Measurements from ENCODE around the gene KRTAP1-1. TPM values are rescaled to one million over a fixed set of nuclear protein-coding genes. Genes with fewer than 3 reads are reported as not detected.
"Not testable (repeated sequence)": the region's sequence is repeated elsewhere in the genome, so short reads cannot be mapped to it uniquely, and the experiment has no call there.

KRTAP1-1 gene
- total RNA-seq, 1 experiment from 2014 or later, result not detected

- Histone ChIP-seq H3K4me1 (peaks cover 68% of the 10 kb centered on the region), H3K4me3 (no peak overlapping the region), H3K27me3 (no peaks in the 10 kb centered on the region), H3K36me3 (no peaks in the 10 kb centered on the region), H3K9me3 (replicated peaks) (no peaks in the 10 kb centered on the region), H3K27ac (no peak overlapping the region)
- no peak for DNase-seq
Observed at GRCh38 chr17:41063449-41063848, 22.2 kb upstream of the KRTAP1-1 start.

GRCh38 chr17:41061964-41062363, 20.7 kb upstream of the KRTAP1-1 start:
- Histone ChIP-seq H3K27me3 (no peaks in the 10 kb centered on the region), H3K4me3 (no peak overlapping the region), H3K27ac (peak overlapping the region; percentile 16; the same call in 1 of the 2 replicates), H3K4me1 (peaks cover 68% of the 10 kb centered on the region), H3K36me3 (no peaks in the 10 kb centered on the region), H3K9me3 (replicated peaks) (peaks cover 6% of the 10 kb centered on the region; the same call in 1 of the 2 replicates)
- no peak for DNase-seq

GRCh38 chr17:41060052-41060604, 18.9 kb upstream of the KRTAP1-1 start, which contains the start of gene KRTAP2-3:
KRTAP2-3 (minus strand) TSS chr17:41060114; CDS start chr17:41060050, 64 bp downstream.
- Histone ChIP-seq H3K36me3 (no peaks in the 10 kb centered on the region), H3K27ac (peak within 1 kb of the TSS; percentile 48), H3K4me3 (no peak within 1 kb of the TSS), H3K4me1 (peaks cover 56% of the 10 kb centered on the region), H3K9me3 (replicated peaks) (peaks cover 6% of the 10 kb centered on the region; the same call in 1 of the 2 replicates), H3K27me3 (no peaks in the 10 kb centered on the region)
- peak; percentile 33 to 48 for DNase-seq

- peak; percentile 9 to 30 for DNase-seq
- not testable (repeated sequence) for H3K36me3 ChIP-seq; H3K27me3 ChIP-seq; H3K4me3 ChIP-seq; H3K9me3 ChIP-seq (replicated peaks)
- peak overlapping the region; percentile 48 for H3K27ac ChIP-seq
- H3K4me1 ChIP-seq, result peaks cover 50% of the 10 kb centered on the region
Observed at GRCh38 chr17:41059276-41060051, 18.2 kb upstream of the KRTAP1-1 start.

- Histone ChIP-seq H3K27ac (no peak overlapping the region), H3K36me3 (no peaks in the 10 kb centered on the region), H3K27me3 (no peaks in the 10 kb centered on the region), H3K4me3 (no peak overlapping the region), H3K4me1 (peaks cover 42% of the 10 kb centered on the region), H3K9me3 (replicated peaks) (peaks cover 6% of the 10 kb centered on the region; the same call in 1 of the 2 replicates)
- no peak for DNase-seq
Observed at GRCh38 chr17:41058741-41059140, 17.5 kb upstream of the KRTAP1-1 start.

- no peak for DNase-seq
- Histone ChIP-seq H3K36me3 (no peaks in the 10 kb centered on the region), H3K27me3 (no peaks in the 10 kb centered on the region), H3K4me3 (no peak overlapping the region), H3K9me3 (replicated peaks) (peaks cover 6% of the 10 kb centered on the region; the same call in 1 of the 2 replicates), H3K27ac (no peak overlapping the region), H3K4me1 (peaks cover 36% of the 10 kb centered on the region)
Observed at GRCh38 chr17:41057547-41057946, 16.3 kb upstream of the KRTAP1-1 start.

- H3K36me3 ChIP-seq; H3K4me3 ChIP-seq; DNase-seq; H3K9me3 ChIP-seq (replicated peaks); H3K27ac ChIP-seq; H3K27me3 ChIP-seq: not testable (repeated sequence)
- H3K4me1 ChIP-seq, result peaks cover 14% of the 10 kb centered on the region
Observed at GRCh38 chr17:41055130-41055529, 13.9 kb upstream of the KRTAP1-1 start, which contains the start of gene KRTAP2-2. KRTAP2-2 (minus strand) TSS chr17:41055230; CDS start chr17:41055211, 19 bp downstream.

GRCh38 chr17:41054556-41054955, 13.3 kb upstream of the KRTAP1-1 start:
- not testable (repeated sequence) for H3K27ac ChIP-seq; DNase-seq; H3K4me3 ChIP-seq; H3K36me3 ChIP-seq; H3K9me3 ChIP-seq (replicated peaks); H3K27me3 ChIP-seq
- H3K4me1 ChIP-seq, result peaks cover 11% of the 10 kb centered on the region

GRCh38 chr17:41054025-41054424, 12.8 kb upstream of the KRTAP1-1 start:
- H3K4me3 ChIP-seq, result no peak overlapping the region
- H3K27ac ChIP-seq, result no peak overlapping the region
- no peaks in the 10 kb centered on the region for H3K27me3 ChIP-seq
- peaks cover 9% of the 10 kb centered on the region for H3K4me1 ChIP-seq
- peaks cover 6% of the 10 kb centered on the region; the same call in 1 of the 2 replicates for H3K9me3 ChIP-seq (replicated peaks)
- no peaks in the 10 kb centered on the region for H3K36me3 ChIP-seq
- DNase-seq, result no peak

GRCh38 chr17:41052566-41052965, 11.3 kb upstream of the KRTAP1-1 start:
- H3K27me3 ChIP-seq, result no peaks in the 10 kb centered on the region
- peaks cover 6% of the 10 kb centered on the region for H3K4me1 ChIP-seq
- H3K9me3 ChIP-seq (replicated peaks), result peaks cover 3% of the 10 kb centered on the region; the same call in 1 of the 2 replicates
- H3K36me3 ChIP-seq, result no peaks in the 10 kb centered on the region
- no peak overlapping the region for H3K4me3 ChIP-seq
- DNase-seq, result no peak
- no peak overlapping the region for H3K27ac ChIP-seq

- Histone ChIP-seq H3K27me3 (no peaks in the 10 kb centered on the region), H3K9me3 (replicated peaks) (no peaks in the 10 kb centered on the region), H3K4me1 (peaks cover 3% of the 10 kb centered on the region), H3K27ac (no peak overlapping the region), H3K36me3 (no peaks in the 10 kb centered on the region), H3K4me3 (no peak overlapping the region)
- DNase-seq, result no peak
Observed at GRCh38 chr17:41049110-41049509, 7.9 kb upstream of the KRTAP1-1 start.

- no peak for DNase-seq
- H3K4me1 ChIP-seq, result peaks cover 3% of the 10 kb centered on the region
- no peak overlapping the region for H3K4me3 ChIP-seq
- no peaks in the 10 kb centered on the region for H3K27me3 ChIP-seq
- H3K9me3 ChIP-seq (replicated peaks), result no peaks in the 10 kb centered on the region
- H3K36me3 ChIP-seq, result no peaks in the 10 kb centered on the region
- no peak overlapping the region for H3K27ac ChIP-seq
Observed at GRCh38 chr17:41048441-41048840, 7.2 kb upstream of the KRTAP1-1 start.

GRCh38 chr17:41046735-41047465, 5.7 kb upstream of the KRTAP1-1 start, which contains the start of gene KRTAP2-1:
KRTAP2-1 (minus strand) TSS chr17:41047316; CDS start chr17:41047267, 49 bp downstream.
- not testable (repeated sequence) for H3K27me3 ChIP-seq; H3K4me1 ChIP-seq; DNase-seq; H3K9me3 ChIP-seq (replicated peaks); H3K36me3 ChIP-seq; H3K4me3 ChIP-seq; H3K27ac ChIP-seq

GRCh38 chr17:41042953-41043352, 1.7 kb upstream of the KRTAP1-1 start:
- peaks cover 7% of the 10 kb centered on the region; the same call in 1 of the 2 replicates for H3K9me3 ChIP-seq (replicated peaks)
- no peak overlapping the region for H3K4me3 ChIP-seq
- H3K27ac ChIP-seq, result no peak overlapping the region
- DNase-seq, result no peak
- no peaks in the 10 kb centered on the region for H3K27me3 ChIP-seq
- H3K36me3 ChIP-seq, result no peaks in the 10 kb centered on the region
- no peaks in the 10 kb centered on the region; the same call in 1 of the 2 replicates for H3K4me1 ChIP-seq
